IPS-15b (cell line): ENCODE measurements around the gene ADAM15.

Source experiments
- H3K27me3 ChIP-seq: one replicate; pipeline ENCODE4 v1.6.1; 2013; ENCODE audit warnings: low read length; ENCODE audit not compliant: control insufficient read depth, insufficient read depth
- H3K36me3 ChIP-seq: one replicate; pipeline ENCODE4 v1.6.1; 2013; ENCODE audit warnings: low read length; ENCODE audit not compliant: control insufficient read depth, insufficient read depth
- H3K4me1 ChIP-seq: one replicate; pipeline ENCODE4 v1.6.1; 2013; ENCODE audit warnings: mild to moderate bottlenecking, low read length; ENCODE audit not compliant: control insufficient read depth, insufficient read depth
- H3K4me3 ChIP-seq: one replicate; pipeline ENCODE4 v1.5.1; 2013; ENCODE audit warnings: low read depth, low read length
- H3K9ac ChIP-seq: one replicate; pipeline ENCODE4 v1.6.1; 2013; ENCODE audit warnings: low read depth, mild to moderate bottlenecking, low read length
- H3K9me3 ChIP-seq: one replicate; pipeline ENCODE4 v1.6.1; 2013; ENCODE audit warnings: mild to moderate bottlenecking, low read length; ENCODE audit not compliant: control insufficient read depth, insufficient read depth

The ADAM15 gene

DNA sequence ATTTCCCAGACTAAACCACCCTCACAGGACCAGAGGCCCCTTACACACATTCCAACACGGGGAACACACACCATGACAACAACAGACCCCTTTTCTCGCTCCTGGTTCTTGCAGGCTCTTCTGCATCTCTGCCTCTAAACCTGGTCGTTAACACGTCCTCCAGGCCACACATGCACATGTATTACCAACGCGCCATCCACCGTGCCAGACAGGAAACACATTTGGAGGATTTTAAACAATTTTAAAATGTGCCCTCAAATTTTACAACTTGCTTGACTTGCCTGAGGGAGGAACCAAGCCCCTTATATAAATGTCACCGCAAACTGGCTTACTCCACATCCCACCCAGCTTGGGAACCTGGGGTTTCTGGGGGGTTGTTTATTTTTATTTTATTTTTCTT, 59.7 kb downstream of the ADAM15 start:
- H3K9me3 ChIP-seq, result no peaks in the 10 kb centered on the region
- H3K4me1 ChIP-seq, result no peaks in the 10 kb centered on the region
- no peak overlapping the region for H3K9ac ChIP-seq
- H3K36me3 ChIP-seq, result no peaks in the 10 kb centered on the region
- H3K27me3 ChIP-seq, result no peaks in the 10 kb centered on the region
- H3K4me3 ChIP-seq, result no peak overlapping the region
